ENCODE results near the gene SNX33.
A peak's percentile ranks its signal among the peaks of the same experiment; 100 is the strongest.

Gene SNX33

GRCh38 chr15:75616766-75617165, 30.9 kb upstream of the SNX33 start:
- DNase-seq: no peak
- no peak overlapping the region for H3K27ac ChIP-seq
- no peaks in the 10 kb centered on the region for H3K9me3 ChIP-seq (ENCODE audit: severe bottlenecking)
- no peak overlapping the region for H3K4me3 ChIP-seq (ENCODE audit: low read depth, low read length)
- peaks cover 62% of the 10 kb centered on the region for H3K36me3 ChIP-seq
- no peaks in the 10 kb centered on the region for H3K27me3 ChIP-seq (ENCODE audit: insufficient read depth, low read depth, severe bottlenecking)
- TF ChIP-seq, protein P1, sequence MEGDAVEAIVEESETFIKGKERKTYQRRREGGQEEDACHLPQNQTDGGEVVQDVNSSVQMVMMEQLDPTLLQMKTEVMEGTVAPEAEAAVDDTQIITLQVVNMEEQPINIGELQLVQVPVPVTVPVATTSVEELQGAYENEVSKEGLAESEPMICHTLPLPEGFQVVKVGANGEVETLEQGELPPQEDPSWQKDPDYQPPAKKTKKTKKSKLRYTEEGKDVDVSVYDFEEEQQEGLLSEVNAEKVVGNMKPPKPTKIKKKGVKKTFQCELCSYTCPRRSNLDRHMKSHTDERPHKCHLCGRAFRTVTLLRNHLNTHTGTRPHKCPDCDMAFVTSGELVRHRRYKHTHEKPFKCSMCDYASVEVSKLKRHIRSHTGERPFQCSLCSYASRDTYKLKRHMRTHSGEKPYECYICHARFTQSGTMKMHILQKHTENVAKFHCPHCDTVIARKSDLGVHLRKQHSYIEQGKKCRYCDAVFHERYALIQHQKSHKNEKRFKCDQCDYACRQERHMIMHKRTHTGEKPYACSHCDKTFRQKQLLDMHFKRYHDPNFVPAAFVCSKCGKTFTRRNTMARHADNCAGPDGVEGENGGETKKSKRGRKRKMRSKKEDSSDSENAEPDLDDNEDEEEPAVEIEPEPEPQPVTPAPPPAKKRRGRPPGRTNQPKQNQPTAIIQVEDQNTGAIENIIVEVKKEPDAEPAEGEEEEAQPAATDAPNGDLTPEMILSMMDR (IDR thresholded peaks at IDR 0.05; ENCODE audit: low read depth, low read length): no peak

- H3K36me3 ChIP-seq: peaks cover 42% of the 10 kb centered on the region
- no peaks in the 10 kb centered on the region for H3K27me3 ChIP-seq (ENCODE audit: insufficient read depth, low read depth, severe bottlenecking)
- DNase-seq: no peak
- H3K27ac ChIP-seq: no peak overlapping the region
- no peak overlapping the region for H3K4me3 ChIP-seq (ENCODE audit: low read depth, low read length)
- TF ChIP-seq, protein P1 (IDR thresholded peaks at IDR 0.05; ENCODE audit: low read depth, low read length): no peak
- H3K9me3 ChIP-seq (ENCODE audit: severe bottlenecking): no peaks in the 10 kb centered on the region
Observed at GRCh38 chr15:75620058-75620820, 27.5 kb upstream of the SNX33 start.

DNA sequence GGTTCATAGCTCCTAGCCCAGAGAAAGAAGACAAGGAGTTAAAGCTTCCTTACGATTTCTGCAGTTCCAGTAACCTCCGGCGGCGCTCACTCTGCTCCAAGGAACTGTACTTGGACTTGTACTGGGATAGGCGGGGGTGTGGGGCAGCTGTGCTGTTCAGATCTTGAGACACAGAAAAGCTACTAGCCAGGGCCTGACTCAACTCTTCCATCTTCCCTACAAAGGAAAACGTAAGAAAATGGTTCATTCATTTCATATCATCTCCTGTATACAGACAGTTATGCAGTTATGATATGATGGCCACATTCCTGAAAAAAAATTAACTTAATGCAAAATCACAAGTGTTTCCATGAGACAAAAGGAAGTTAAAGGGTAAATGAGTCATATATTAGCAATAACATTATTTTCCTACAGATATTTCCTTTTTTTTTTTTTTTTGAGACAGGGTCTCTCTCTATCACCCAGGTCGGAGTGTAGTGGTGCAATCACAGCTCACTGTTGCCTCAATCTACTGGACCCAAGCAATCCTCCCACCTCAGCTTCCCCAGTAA, 26.8 kb upstream of the SNX33 start:
- DNase-seq: no peak
- Histone ChIP-seq H3K27ac (no peak overlapping the region), H3K36me3 (peaks cover 40% of the 10 kb centered on the region), H3K4me3 (ENCODE audit: low read depth, low read length) (no peak overlapping the region), H3K9me3 (ENCODE audit: severe bottlenecking) (no peaks in the 10 kb centered on the region), H3K27me3 (ENCODE audit: insufficient read depth, low read depth, severe bottlenecking) (no peaks in the 10 kb centered on the region)
- TF ChIP-seq, protein P1 (IDR thresholded peaks at IDR 0.05; ENCODE audit: low read depth, low read length): no peak

DNA sequence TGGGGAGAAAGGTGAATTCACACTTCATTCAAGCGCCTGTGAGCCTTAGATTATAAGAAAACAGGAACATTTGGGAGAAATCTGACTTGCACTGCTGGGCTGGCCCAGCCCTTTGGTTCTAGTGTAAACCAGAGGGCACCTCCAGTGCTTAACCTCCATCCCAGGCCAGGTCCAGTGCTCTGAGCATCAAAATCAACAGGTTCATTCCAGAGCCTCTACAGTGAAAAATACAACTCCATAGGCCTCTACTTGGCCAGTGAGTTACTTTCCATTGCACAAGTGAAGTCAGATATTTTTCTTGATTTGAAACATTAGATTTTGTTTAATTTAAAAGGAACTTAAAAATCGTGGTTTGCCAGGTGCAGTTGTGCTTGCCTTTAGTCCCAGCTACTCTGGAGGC, 25.2 kb upstream of the SNX33 start:
- Histone ChIP-seq H3K9me3 (ENCODE audit: severe bottlenecking) (no peaks in the 10 kb centered on the region), H3K27me3 (ENCODE audit: insufficient read depth, low read depth, severe bottlenecking) (no peaks in the 10 kb centered on the region), H3K36me3 (peaks cover 26% of the 10 kb centered on the region), H3K27ac (no peak overlapping the region), H3K4me3 (ENCODE audit: low read depth, low read length) (no peak overlapping the region)
- TF ChIP-seq, protein P1 (IDR thresholded peaks at IDR 0.05; ENCODE audit: low read depth, low read length): no peak
- DNase-seq: no peak

DNA sequence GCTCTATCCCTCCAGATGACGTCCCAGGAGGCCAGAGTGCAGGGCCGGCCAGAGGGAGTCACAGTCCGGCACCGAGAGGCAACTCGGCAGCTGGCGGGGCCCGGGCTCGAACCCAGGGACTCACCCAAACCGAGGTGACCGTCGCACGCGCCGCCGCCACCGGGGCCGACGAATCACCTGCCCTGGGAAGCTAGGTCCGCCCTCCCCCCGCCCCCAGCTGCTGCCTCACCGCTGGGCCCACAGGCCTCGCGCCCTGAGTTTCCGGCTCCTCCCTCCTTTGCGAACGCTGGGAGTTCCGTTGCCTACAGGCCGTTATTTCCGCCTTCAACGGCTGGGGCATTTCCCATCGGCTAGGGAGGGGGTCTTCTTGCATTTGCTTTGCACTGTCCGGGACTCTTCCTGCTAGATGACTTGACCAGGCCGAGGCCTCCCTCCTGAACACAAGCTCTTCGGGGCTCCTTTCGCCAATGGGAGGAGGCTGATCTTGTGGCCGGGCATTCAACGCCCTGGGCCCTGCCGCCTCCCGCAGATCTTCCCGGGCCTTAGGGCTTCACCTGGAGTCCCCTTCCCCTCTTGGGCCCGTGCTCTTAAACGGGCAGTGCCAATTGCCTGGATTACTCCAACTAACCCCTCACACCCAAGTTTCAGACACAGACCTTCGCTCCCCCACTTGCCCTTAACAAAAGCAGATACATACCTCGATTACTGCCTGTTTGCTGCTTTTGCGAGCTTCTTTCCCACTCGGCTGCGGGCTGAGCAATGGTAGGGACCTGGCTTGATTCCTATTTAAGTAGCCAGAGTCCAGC, 22.0 kb upstream of the SNX33 start, which contains the start of gene SNUPN:
Gene SNUPN (minus strand): TSS at position 184 of the 806 bp plus-strand sequence. CDS start 4,674 bp downstream, outside the sequence.
- Histone ChIP-seq H3K9me3 (ENCODE audit: severe bottlenecking) (no peaks in the 10 kb centered on the region), H3K27me3 (ENCODE audit: insufficient read depth, low read depth, severe bottlenecking) (no peaks in the 10 kb centered on the region), H3K4me3 (ENCODE audit: low read depth, low read length) (peak within 1 kb of the TSS; percentile 99), H3K36me3 (peaks cover 5% of the 10 kb centered on the region), H3K27ac (peak within 1 kb of the TSS; percentile 97)
- TF ChIP-seq, protein P1 (IDR thresholded peaks at IDR 0.05; ENCODE audit: low read depth, low read length): no peak
- peak; percentile 95 for DNase-seq
